ENCODE results near the gene GNAL. TPM values are rescaled to one million over a fixed set of nuclear protein-coding genes. Genes with fewer than 3 reads are reported as not detected.

The GNAL gene
- total RNA-seq, 1 donor from 2014 or later: 9.7 TPM

DNA sequence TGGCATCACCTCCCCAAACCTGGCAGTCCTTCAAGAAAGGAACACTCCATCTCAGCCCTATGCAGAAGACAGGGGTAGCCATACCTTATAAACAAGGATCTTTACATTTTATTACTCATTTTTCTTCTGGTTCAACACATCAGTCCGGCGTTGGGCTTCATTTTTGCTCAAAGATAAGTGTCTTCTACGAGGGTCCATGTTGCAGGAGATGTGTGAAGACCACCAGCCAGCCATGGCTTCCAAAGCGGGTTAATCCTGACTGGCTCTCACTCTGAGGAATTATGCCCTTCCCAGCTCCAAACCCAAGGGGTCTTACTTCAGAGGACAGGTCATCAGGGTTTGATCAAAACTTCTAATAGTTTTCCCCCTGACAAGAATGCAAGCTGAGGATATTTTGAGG is 23.9 kb upstream of the GNAL start:
- Mint-ChIP-seq H3K9me3 (ENCODE audit: unreplicated experiment) (no peaks in the 10 kb centered on the region), H3K27ac (ENCODE audit: unreplicated experiment) (no peak overlapping the region), H3K4me3 (ENCODE audit: unreplicated experiment) (no peak overlapping the region), H3K27me3 (ENCODE audit: unreplicated experiment) (peaks cover 3% of the 10 kb centered on the region), H3K4me1 (ENCODE audit: unreplicated experiment) (peaks cover 17% of the 10 kb centered on the region), H3K36me3 (ENCODE audit: low read depth, unreplicated experiment) (no peaks in the 10 kb centered on the region)
- TF ChIP-seq, protein P1, sequence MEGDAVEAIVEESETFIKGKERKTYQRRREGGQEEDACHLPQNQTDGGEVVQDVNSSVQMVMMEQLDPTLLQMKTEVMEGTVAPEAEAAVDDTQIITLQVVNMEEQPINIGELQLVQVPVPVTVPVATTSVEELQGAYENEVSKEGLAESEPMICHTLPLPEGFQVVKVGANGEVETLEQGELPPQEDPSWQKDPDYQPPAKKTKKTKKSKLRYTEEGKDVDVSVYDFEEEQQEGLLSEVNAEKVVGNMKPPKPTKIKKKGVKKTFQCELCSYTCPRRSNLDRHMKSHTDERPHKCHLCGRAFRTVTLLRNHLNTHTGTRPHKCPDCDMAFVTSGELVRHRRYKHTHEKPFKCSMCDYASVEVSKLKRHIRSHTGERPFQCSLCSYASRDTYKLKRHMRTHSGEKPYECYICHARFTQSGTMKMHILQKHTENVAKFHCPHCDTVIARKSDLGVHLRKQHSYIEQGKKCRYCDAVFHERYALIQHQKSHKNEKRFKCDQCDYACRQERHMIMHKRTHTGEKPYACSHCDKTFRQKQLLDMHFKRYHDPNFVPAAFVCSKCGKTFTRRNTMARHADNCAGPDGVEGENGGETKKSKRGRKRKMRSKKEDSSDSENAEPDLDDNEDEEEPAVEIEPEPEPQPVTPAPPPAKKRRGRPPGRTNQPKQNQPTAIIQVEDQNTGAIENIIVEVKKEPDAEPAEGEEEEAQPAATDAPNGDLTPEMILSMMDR (IDR thresholded peaks at IDR 0.05; ENCODE audit: unreplicated experiment): no peak
- no peak for DNase-seq (ENCODE audit: low spot score)

DNA sequence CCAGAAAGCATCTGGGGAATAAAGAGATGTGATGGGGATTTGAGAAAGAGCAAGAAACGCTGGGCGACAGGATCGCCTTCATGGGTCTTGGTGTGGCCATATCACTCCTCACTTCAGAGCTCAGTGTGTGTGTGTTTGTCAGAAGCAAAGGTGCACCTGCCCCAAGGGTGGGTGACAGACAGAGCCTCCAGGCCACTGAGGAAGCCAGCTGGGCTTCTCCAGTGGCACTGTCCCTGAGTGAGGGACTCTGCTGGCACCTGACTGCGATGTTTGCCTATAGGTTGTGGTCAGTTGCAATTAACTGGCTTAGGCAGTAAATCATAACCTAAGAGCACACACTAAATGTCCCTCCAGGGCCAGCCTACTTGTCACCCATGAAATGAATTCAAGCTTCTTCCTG is 23.5 kb upstream of the GNAL start:
- TF ChIP-seq, protein P1 (IDR thresholded peaks at IDR 0.05; ENCODE audit: unreplicated experiment): no peak
- no peaks in the 10 kb centered on the region for H3K36me3 Mint-ChIP-seq (ENCODE audit: low read depth, unreplicated experiment)
- no peak overlapping the region for H3K4me3 Mint-ChIP-seq (ENCODE audit: unreplicated experiment)
- H3K27me3 Mint-ChIP-seq (ENCODE audit: unreplicated experiment): peaks cover 3% of the 10 kb centered on the region
- peaks cover 22% of the 10 kb centered on the region for H3K4me1 Mint-ChIP-seq (ENCODE audit: unreplicated experiment)
- H3K9me3 Mint-ChIP-seq (ENCODE audit: unreplicated experiment): no peaks in the 10 kb centered on the region
- DNase-seq (ENCODE audit: low spot score): no peak
- no peak overlapping the region for H3K27ac Mint-ChIP-seq (ENCODE audit: unreplicated experiment)

DNA sequence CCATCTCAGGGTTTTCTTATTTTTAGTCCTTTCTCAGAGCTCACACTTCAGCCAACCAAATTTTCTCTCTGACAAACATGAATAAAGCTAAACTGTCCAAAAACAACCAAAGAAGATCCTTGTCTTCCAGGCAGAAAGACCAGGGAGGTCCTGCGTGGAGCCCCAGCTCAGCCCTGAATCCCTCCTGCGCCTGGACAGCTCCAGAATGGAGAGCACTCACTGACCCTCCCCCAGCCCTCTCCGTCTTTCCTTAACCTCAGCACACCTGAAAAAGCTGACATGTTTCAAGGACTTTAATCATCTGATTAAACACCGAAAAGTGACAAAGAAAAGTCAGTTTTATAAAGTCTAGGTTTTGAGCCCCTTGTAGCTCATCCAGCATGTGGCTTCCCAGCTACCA is 22.9 kb upstream of the GNAL start:
- no peak overlapping the region for H3K27ac Mint-ChIP-seq (ENCODE audit: unreplicated experiment)
- no peak overlapping the region for H3K4me3 Mint-ChIP-seq (ENCODE audit: unreplicated experiment)
- peaks cover 1% of the 10 kb centered on the region for H3K27me3 Mint-ChIP-seq (ENCODE audit: unreplicated experiment)
- peaks cover 25% of the 10 kb centered on the region for H3K4me1 Mint-ChIP-seq (ENCODE audit: unreplicated experiment)
- H3K36me3 Mint-ChIP-seq (ENCODE audit: low read depth, unreplicated experiment): no peaks in the 10 kb centered on the region
- no peaks in the 10 kb centered on the region for H3K9me3 Mint-ChIP-seq (ENCODE audit: unreplicated experiment)
- TF ChIP-seq, protein P1 (IDR thresholded peaks at IDR 0.05; ENCODE audit: unreplicated experiment): no peak
- DNase-seq (ENCODE audit: low spot score): no peak

DNA sequence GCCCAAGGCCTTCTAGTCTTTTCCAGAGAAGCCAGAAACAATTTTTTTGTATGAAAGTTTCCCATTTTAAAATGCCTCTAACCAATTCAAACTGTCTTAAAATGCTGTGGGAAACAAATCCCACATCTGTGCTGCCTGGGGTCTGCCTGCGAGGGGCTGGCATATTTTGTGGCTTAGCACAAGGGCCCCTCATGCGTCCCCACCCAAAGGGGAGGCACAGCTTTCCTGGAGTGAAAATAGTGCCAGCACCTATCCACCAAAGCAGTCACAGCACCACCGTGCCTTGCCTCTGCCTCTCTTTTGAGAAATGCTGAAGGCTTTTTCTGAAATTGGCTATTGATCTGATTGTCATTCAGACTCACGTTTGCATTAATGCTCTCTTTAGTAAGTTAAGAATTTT is 22.2 kb upstream of the GNAL start:
- H3K4me3 Mint-ChIP-seq (ENCODE audit: unreplicated experiment): no peak overlapping the region
- H3K9me3 Mint-ChIP-seq (ENCODE audit: unreplicated experiment): no peaks in the 10 kb centered on the region
- H3K27ac Mint-ChIP-seq (ENCODE audit: unreplicated experiment): no peak overlapping the region
- H3K36me3 Mint-ChIP-seq (ENCODE audit: low read depth, unreplicated experiment): no peaks in the 10 kb centered on the region
- peaks cover 25% of the 10 kb centered on the region for H3K4me1 Mint-ChIP-seq (ENCODE audit: unreplicated experiment)
- peaks cover 1% of the 10 kb centered on the region for H3K27me3 Mint-ChIP-seq (ENCODE audit: unreplicated experiment)
- TF ChIP-seq, protein P1 (IDR thresholded peaks at IDR 0.05; ENCODE audit: unreplicated experiment): no peak
- DNase-seq (ENCODE audit: low spot score): no peak

DNA sequence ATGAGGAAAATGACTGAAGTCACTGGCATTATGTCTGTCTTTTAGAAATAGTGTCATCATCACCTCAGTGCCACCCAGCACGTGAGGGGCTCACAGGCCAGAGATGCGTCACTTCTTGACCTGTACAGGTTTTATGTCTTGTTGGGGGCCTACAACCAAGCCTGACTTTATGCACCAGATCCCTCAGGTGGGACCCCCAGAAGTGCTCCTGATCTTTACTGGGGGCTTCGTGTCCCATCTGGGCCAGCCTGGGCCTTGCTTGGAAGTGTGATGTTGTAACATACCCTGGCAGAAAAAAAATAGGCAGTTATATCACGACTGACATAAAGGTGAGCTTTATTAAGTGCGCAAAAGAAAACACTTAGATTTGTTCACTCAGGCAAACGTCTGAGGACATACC is 21.5 kb upstream of the GNAL start:
- Mint-ChIP-seq H3K27ac (ENCODE audit: unreplicated experiment) (peak overlapping the region; percentile 0), H3K4me3 (ENCODE audit: unreplicated experiment) (no peak overlapping the region), H3K27me3 (ENCODE audit: unreplicated experiment) (peaks cover 1% of the 10 kb centered on the region), H3K36me3 (ENCODE audit: low read depth, unreplicated experiment) (no peaks in the 10 kb centered on the region), H3K9me3 (ENCODE audit: unreplicated experiment) (no peaks in the 10 kb centered on the region), H3K4me1 (ENCODE audit: unreplicated experiment) (peaks cover 25% of the 10 kb centered on the region)
- no peak for DNase-seq (ENCODE audit: low spot score)
- TF ChIP-seq, protein P1 (IDR thresholded peaks at IDR 0.05; ENCODE audit: unreplicated experiment): no peak

Measured in endothelial cell (in vitro differentiated cells).